SW480 (cell line): ENCODE measurements around the gene ARF1.

Source experiments
- DNase-seq: peaks from one replicate; pipeline ENCODE4 v3.0.0-alpha.2; 2016; ENCODE audit warnings: low spot score

Gene ARF1

GRCh38 chr1:228147768-228148167 is 65.3 kb downstream of the ARF1 start:
- DNase-seq, result no peak

GRCh38 chr1:228148196-228148861 is 65.8 kb downstream of the ARF1 start:
- DNase-seq, result no peak
